Measurements from ENCODE around the gene SGMS1. TPM values are rescaled to one million over a fixed set of nuclear protein-coding genes. Genes with fewer than 3 reads are reported as not detected.

SGMS1 gene
- total RNA-seq, 1 experiment from 2014 or later: 20.4 TPM

- TF ChIP-seq CTCF (conservative IDR thresholded peaks at IDR 0.05): no peak
- Histone ChIP-seq H3K9ac (ENCODE audit: extremely low read depth, insufficient read length, low read length) (no peak overlapping the region), H3K14ac (ENCODE audit: insufficient read depth, low read length) (no peak overlapping the region), H2BK20ac (ENCODE audit: low read depth, low read length, poor library complexity, severe bottlenecking) (no peak overlapping the region), H3K27me3 (ENCODE audit: insufficient read depth, low read length) (no peaks in the 10 kb centered on the region), H3T11ph (ENCODE audit: low read length) (no peak overlapping the region), H3K4ac (ENCODE audit: low read depth, low read length) (no peak overlapping the region), H3K27ac (ENCODE audit: insufficient read length, low read depth, low read length) (no peak overlapping the region), H3K18ac (ENCODE audit: insufficient read length, low read depth, low read length) (no peak overlapping the region), H3K4me1 (ENCODE audit: insufficient read depth, low read length) (peaks cover 8% of the 10 kb centered on the region; the same call in 1 of the 2 replicates), H2BK15ac (ENCODE audit: low read depth, low read length) (no peak overlapping the region), H4K91ac (ENCODE audit: insufficient read length, low read depth, low read length) (no peak overlapping the region), H2AK5ac (ENCODE audit: insufficient read length, low read length) (no peak overlapping the region), H3K23ac (ENCODE audit: insufficient read length, low read depth, low read length) (no peak overlapping the region), H3K79me1 (ENCODE audit: insufficient read depth, low read depth, low read length, poor library complexity, severe bottlenecking) (no peaks in the 10 kb centered on the region), H3K79me2 (ENCODE audit: insufficient read depth, low read length) (no peaks in the 10 kb centered on the region), H2AFZ (ENCODE audit: low read length) (no peak overlapping the region), H2BK12ac (ENCODE audit: insufficient read length, low read depth, low read length) (no peak overlapping the region), H3K9me3 (ENCODE audit: control insufficient read depth, low read depth, low read length) (no peaks in the 10 kb centered on the region), H4K5ac (ENCODE audit: insufficient read length, low read depth, low read length) (no peak overlapping the region), H2BK5ac (ENCODE audit: insufficient read length, low read length) (no peak overlapping the region), H4K8ac (replicated peaks; ENCODE audit: insufficient read length, low read depth, low read length) (no peak overlapping the region), H2BK120ac (ENCODE audit: low read depth, low read length, poor library complexity, severe bottlenecking) (no peak overlapping the region), H4K20me1 (ENCODE audit: control insufficient read depth, insufficient read depth, insufficient read length) (no peaks in the 10 kb centered on the region), H3K23me2 (ENCODE audit: insufficient read length, low read depth, low read length, poor library complexity, severe bottlenecking) (no peaks in the 10 kb centered on the region), H3K56ac (ENCODE audit: insufficient read length, low read depth, low read length) (no peak overlapping the region), H3K4me2 (ENCODE audit: insufficient read depth, insufficient read length, low read length) (no peak overlapping the region)
- H3K4me3 Mint-ChIP-seq: no peak overlapping the region
- H3K27me3 Mint-ChIP-seq (ENCODE audit: low read depth): no peaks in the 10 kb centered on the region
- DNase-seq: no peak
- peaks cover 27 to 31% of the 10 kb centered on the region in 2 experiments for H3K4me1 Mint-ChIP-seq
- H3K36me3 Mint-ChIP-seq (ENCODE audit: insufficient read depth in 1 of 3, low read depth in 3 of 3): no peaks in the 10 kb centered on the region
- no CpG with 5 or more reads among the region's 2 CpGs for WGBS (ENCODE audit: extremely low coverage, insufficient read length, low lambda C conversion rate)
- H3K27ac Mint-ChIP-seq: no peak overlapping the region
- no peaks in the 10 kb centered on the region for H3K9me3 Mint-ChIP-seq
These were observed 82.4 kb downstream of the SGMS1 start for GRCh38 chr10:50541317-50541716.
